H1 (cell line): ENCODE measurements around the gene PRKAR1B. TPM values are rescaled to one million over a fixed set of nuclear protein-coding genes. Genes with fewer than 3 reads are reported as not detected.

ENCODE experiments used
- CTCF ChIA-PET: fragments of 300-600 bp; sonication (Branson Sonifier 250); formaldehyde crosslinking; loops from one replicate; lab custom pipeline; 2021; ENCODE audit not compliant: partially characterized antibody; lab: Charles Lee
- POLR2A ChIA-PET: fragments of 300-600 bp; sonication (Branson Sonifier 250); formaldehyde crosslinking; loops from one replicate; lab custom pipeline; 2021; ENCODE audit warnings: inconsistent platforms; ENCODE audit not compliant: partially characterized antibody; lab: Charles Lee
- DNase-seq, 2 experiments: peaks; one replicate each; pipeline versions ENCODE4 v3.0.0 to v3.0.0-alpha.2; 2010 to 2022; ENCODE audit warnings: low spot score in 2 of 2, low read depth in 1 of 2, mixed read lengths in 1 of 2
- FAIRE-seq: peaks from 2 replicates; lab custom pipeline; 2011; peaks lifted over from hg19 to GRCh38; lab: Jason Lieb, UNC
- H2AFZ ChIP-seq: 2 replicates; pipeline ENCODE4 v1.8.1; 2012; ENCODE audit warnings: low read length, inconsistent platforms
- H2AK5ac ChIP-seq: 2 replicates; pipeline ENCODE4 v1.6.1; 2013; ENCODE audit warnings: low read depth, low read length
- H2BK120ac ChIP-seq: replicated peaks from 2 replicates; pipeline ENCODE3; 2013; ENCODE audit warnings: low read depth, low read length, inconsistent platforms
- H2BK12ac ChIP-seq: 2 replicates; pipeline ENCODE4 v1.6.1; 2013; ENCODE audit warnings: low read depth, low read length
- H2BK15ac ChIP-seq: 2 replicates; pipeline ENCODE4 v1.6.1; 2013; ENCODE audit warnings: low read length
- H2BK20ac ChIP-seq: 2 replicates; pipeline ENCODE4 v1.6.1; 2013; ENCODE audit warnings: low read length
- H2BK5ac ChIP-seq: 2 replicates; pipeline ENCODE4 v1.6.1; 2013; ENCODE audit warnings: low read depth, low read length
- H3K14ac ChIP-seq: 2 replicates; pipeline ENCODE4 v1.6.1; 2013; ENCODE audit warnings: inconsistent platforms; ENCODE audit not compliant: insufficient read length
- H3K18ac ChIP-seq: 2 replicates; pipeline ENCODE4 v1.6.1; 2013; ENCODE audit warnings: low read length; ENCODE audit errors: extremely low read depth
- H3K23ac ChIP-seq: 2 replicates; pipeline ENCODE4 v1.6.1; 2013; ENCODE audit warnings: inconsistent platforms; ENCODE audit not compliant: insufficient read length
- H3K23me2 ChIP-seq: 2 replicates; pipeline ENCODE4 v1.6.1; 2013; ENCODE audit warnings: low read depth, low read length
- H3K27ac ChIP-seq: 2 replicates; pipeline ENCODE4 v1.6.1; 2011; ENCODE audit warnings: low read depth, low read length, inconsistent platforms
- H3K27me3 ChIP-seq, 4 experiments: replicated peaks in 1 of 4; 1 replicate in 1 of 4; 2 replicates in 3 of 4; pipeline versions ENCODE4 v1.6.1 to v1.8.1; 2011 to 2013; ENCODE audit warnings: low read length in 3 of 4, mild to moderate bottlenecking in 3 of 4, inconsistent platforms in 2 of 4, mixed read lengths in 2 of 4, moderate library complexity in 1 of 4; ENCODE audit not compliant: control insufficient read depth in 3 of 4, insufficient read depth in 3 of 4; ENCODE audit errors: extremely low read depth in 1 of 4
- H3K36me3 ChIP-seq, 4 experiments: 2 replicates each; pipeline versions ENCODE4 v1.6.1 to v1.8.1; 2011 to 2013; ENCODE audit warnings: mild to moderate bottlenecking in 4 of 4, low read length in 3 of 4, moderate library complexity in 2 of 4, control low read depth in 1 of 4, inconsistent platforms in 1 of 4; ENCODE audit not compliant: insufficient read depth in 4 of 4, control insufficient read depth in 2 of 4
- H3K4ac ChIP-seq: replicated peaks from 2 replicates; pipeline ENCODE3; 2013; ENCODE audit warnings: low read length, low read depth, mixed read lengths, inconsistent platforms; ENCODE audit not compliant: insufficient read length
- H3K4me1 ChIP-seq, 4 experiments: replicated peaks in 1 of 4; 1 replicate in 1 of 4; 2 replicates in 3 of 4; pipeline versions ENCODE4 v1.6.1 to v1.8.1; 2011 to 2013; ENCODE audit warnings: low read length in 3 of 4, inconsistent platforms in 2 of 4, mixed read lengths in 1 of 4; ENCODE audit not compliant: insufficient read depth in 4 of 4, control insufficient read depth in 3 of 4
- H3K4me2 ChIP-seq, 2 experiments: 2 replicates each; pipeline versions ENCODE4 v1.6.1 to v1.8.1; 2011 to 2013; ENCODE audit warnings: low read depth in 2 of 2, low read length in 2 of 2, control low read depth in 1 of 2, inconsistent platforms in 1 of 2, mild to moderate bottlenecking in 1 of 2; ENCODE audit not compliant: insufficient read depth in 1 of 2
- H3K4me3 ChIP-seq, 4 experiments: fragments of 200-600, 300-600 bp in 1 of 4; sonication (generic), shearing (Covaris generic), sonication (Bioruptor Twin) in 1 of 4; 2 replicates each; pipeline versions ENCODE4 v1.5.1 to v1.8.1; 2011 to 2016; ENCODE audit warnings: low read length in 4 of 4, low read depth in 3 of 4, control low read depth in 2 of 4, inconsistent platforms in 2 of 4, mild to moderate bottlenecking in 2 of 4, mixed read lengths in 1 of 4, moderate library complexity in 1 of 4; ENCODE audit not compliant: insufficient read depth in 2 of 4; ENCODE audit errors: extremely low read depth in 1 of 4
- H3K56ac ChIP-seq: replicated peaks from 2 replicates; pipeline ENCODE3; 2013; ENCODE audit warnings: low read depth, mild to moderate bottlenecking, mixed read lengths, low read length, inconsistent platforms; ENCODE audit not compliant: insufficient read length
- H3K79me1 ChIP-seq: 2 replicates; pipeline ENCODE4 v1.6.1; 2013; ENCODE audit warnings: low read depth, low read length, control low read depth
- H3K79me2 ChIP-seq, 2 experiments: 2 replicates each; pipeline versions ENCODE4 v1.6.1 to v1.8.1; 2012 to 2013; ENCODE audit warnings: low read length in 2 of 2, mild to moderate bottlenecking in 2 of 2, inconsistent platforms in 1 of 2; ENCODE audit not compliant: insufficient read depth in 2 of 2, control insufficient read depth in 1 of 2
- H3K9ac ChIP-seq, 4 experiments: replicated peaks in 1 of 4; 1 replicate in 1 of 4; 2 replicates in 3 of 4; pipeline versions ENCODE4 v1.6.1 to v1.8.1; 2011 to 2013; ENCODE audit warnings: low read depth in 3 of 4, low read length in 3 of 4, control low read depth in 2 of 4, mild to moderate bottlenecking in 2 of 4, moderate library complexity in 2 of 4, inconsistent platforms in 1 of 4; ENCODE audit errors: extremely low read depth in 1 of 4
- H3K9me3 ChIP-seq, 2 experiments: 2 replicates each; pipeline versions ENCODE4 v1.6.1 to v1.8.1; 2012 to 2013; ENCODE audit warnings: mild to moderate bottlenecking in 2 of 2, moderate library complexity in 2 of 2, control low read depth in 1 of 2, inconsistent platforms in 1 of 2, low read depth in 1 of 2, low read length in 1 of 2, mixed read lengths in 1 of 2; ENCODE audit not compliant: insufficient read depth in 2 of 2
- H4K20me1 ChIP-seq, 2 experiments: replicated peaks in 1 of 2; 2 replicates each; pipeline versions ENCODE3 to v1.8.1; 2011 to 2013; ENCODE audit warnings: inconsistent platforms in 2 of 2, low read length in 2 of 2, mild to moderate bottlenecking in 1 of 2; ENCODE audit not compliant: insufficient read depth in 2 of 2, control insufficient read depth in 1 of 2
- H4K5ac ChIP-seq: 2 replicates; pipeline ENCODE4 v1.6.1; 2013; ENCODE audit warnings: low read length, low read depth, mixed read lengths, inconsistent platforms; ENCODE audit not compliant: insufficient read length
- H4K8ac ChIP-seq: 2 replicates; pipeline ENCODE4 v1.8.0; 2013; ENCODE audit warnings: mild to moderate bottlenecking, moderate library complexity, low read length, inconsistent platforms; ENCODE audit not compliant: insufficient read depth; ENCODE audit errors: extremely low read depth
- H4K91ac ChIP-seq: replicated peaks from 2 replicates; pipeline ENCODE3; 2013; ENCODE audit warnings: low read length, mixed read lengths, inconsistent platforms; ENCODE audit not compliant: insufficient read length
- HDAC2 ChIP-seq, 2 experiments: fragments of 300-600 bp in 1 of 2; sonication (generic) in 1 of 2; IDR thresholded peaks; 2 replicates each; pipeline ENCODE4 v1.6.1; 2011 to 2012; ENCODE audit warnings: low read depth in 2 of 2, low read length in 2 of 2, mild to moderate bottlenecking in 2 of 2, moderate library complexity in 2 of 2, borderline replicate concordance in 1 of 2, inconsistent platforms in 1 of 2
- MAFK ChIP-seq: IDR thresholded peaks from 2 replicates; pipeline ENCODE4 v1.6.1; 2012; ENCODE audit warnings: low read depth, mild to moderate bottlenecking, improper control_type of control experiment, low read length
- PHF8 ChIP-seq: fragments of 200-600 bp; sonication (generic); conservative IDR thresholded peaks from 2 replicates; pipeline ENCODE4 v1.7.1; 2012; ENCODE audit warnings: low read depth, mild to moderate bottlenecking, inconsistent platforms, low read length, moderate library complexity
- SIRT6 ChIP-seq: IDR thresholded peaks from one replicate; pipeline ENCODE4 v1.7.1; 2012; ENCODE audit warnings: low read length, inconsistent platforms
- TEAD4 ChIP-seq: IDR thresholded peaks from 2 replicates; pipeline ENCODE4 v1.6.1; 2012; ENCODE audit warnings: low read depth, low read length, inconsistent platforms, mixed read lengths
- WGBS, 2 experiments: shearing (Covaris generic) in 1 of 2; methylation state at CpG; one replicate each; pipeline versions ENCODE4 v1.1.6 to v1.1.7; 2013 to 2015; ENCODE audit warnings: low lambda C conversion rate in 2 of 2, mixed read lengths in 2 of 2, inconsistent platforms in 1 of 2, low coverage in 1 of 2, missing lambda C conversion rate in 1 of 2; ENCODE audit not compliant: insufficient replicate concordance in 2 of 2, insufficient coverage in 1 of 2, insufficient read length in 1 of 2; ENCODE audit errors: extremely low coverage in 1 of 2, missing lambda C conversion rate in 1 of 2; 5-methylcytosine and 5-hydroxymethylcytosine counted together
- polyA plus RNA-seq, 7 experiments: library from polyadenylated mRNA; depleted of rRNA in 3 of 7; stranded (reverse) in 5 of 7; unstranded in 2 of 7; fragments of >200 nt in 5 of 7; fragments of 200-250 nt in 2 of 7; gene quantifications; 1 replicate in 5 of 7; 2 replicates in 1 of 7; 4 replicates in 1 of 7; pipeline versions ENCODE4 v1.2.1 to v1.2.3, GENCODE V29; 2011 to 2013; ENCODE audit warnings: missing spikeins in 2 of 7, mixed read lengths in 2 of 7
- total RNA-seq: library from RNA; stranded (reverse); fragmentation: NEBNext Ultra II Directional; extraction: Animal tissue kit (Norgen Biotek cat#: 25700); gene quantifications from 2 replicates; pipeline ENCODE4 v1.2.1, GENCODE V29; 2021

The PRKAR1B gene
- total and polyA plus RNA-seq, 2 of the 8 experiments (the other 6 are each of a cell fraction or from before 2014, with no cell fraction given) = 12.3 to 55.7 TPM

- CTCF ChIA-PET = interaction anchor here (1.1 to 1.3 kb wide), 2 partner anchors 9 to 315 kb away, joined by 3 to 4 read pairs; no protein-coding TSS in a partner anchor
- POLR2A ChIA-PET = no interaction called here
- TF ChIP-seq TEAD4 (no peak), PHF8 (no peak), HDAC2 (IDR thresholded peaks at IDR 0.05; ENCODE audit: borderline replicate concordance in 1 of 2, low read depth in 2 of 2, low read length in 2 of 2) (no peak), SIRT6 (no peak), MAFK (no peak)
Measured at GRCh38 chr7:641966-642365, 85.1 kb downstream of the PRKAR1B start.

More at GRCh38 chr7:641966-642365, 85.1 kb downstream of the PRKAR1B start:
- Histone ChIP-seq H3K79me2 (peaks cover 0 to 8% of the 10 kb centered on the region in 2 experiments; a peak in 2 of 4 replicates), H3K4me2 (no peak overlapping the region), H3K9me3 (peaks cover 0 to 11% of the 10 kb centered on the region in 2 experiments; a peak in 1 of 4 replicates), H3K23ac (no peak overlapping the region), H2BK5ac (no peak overlapping the region), H3K27ac (no peak overlapping the region), H2BK120ac (no peak overlapping the region), H2BK15ac (no peak overlapping the region), H4K20me1 (peaks cover 0 to 3% of the 10 kb centered on the region in 2 experiments), H3K56ac (no peak overlapping the region), H3K9ac (no peak overlapping the region), H3K4me1 (no peaks in the 10 kb centered on the region; a peak in 1 of 7 replicates), H2BK12ac (no peak overlapping the region), H3K18ac (no peak overlapping the region), H3K4ac (no peak overlapping the region), H3K23me2 (no peaks in the 10 kb centered on the region; the same call in 1 of the 2 replicates), H3K14ac (no peak overlapping the region), H3K27me3 (no peaks in the 10 kb centered on the region), H2BK20ac (no peak overlapping the region), H2AK5ac (no peak overlapping the region), H3K79me1 (no peaks in the 10 kb centered on the region; the same call in 1 of the 2 replicates), H3K36me3 (no peaks in the 10 kb centered on the region), H2AFZ (no peak overlapping the region), H4K5ac (no peak overlapping the region), H4K8ac (no peak overlapping the region), H3K4me3 (no peak overlapping the region), H4K91ac (no peak overlapping the region)
- 90% methylated on average over 11 of the region's 11 CpGs; no CpG with 5 or more reads in 1 of the 2 experiments for WGBS, 2 experiments
- FAIRE-seq (no peak), DNase-seq (no peak)
